ENCODE results near the gene SERINC5. TPM values are rescaled to one million over a fixed set of nuclear protein-coding genes. Genes with fewer than 3 reads are reported as not detected.

The SERINC5 gene
- total and polyA plus RNA-seq, 2 of the 4 experiments (the other 2 are of a cell fraction), result 5.0 to 8.1 TPM

- Histone ChIP-seq H3K9ac (ENCODE audit: low read depth, low read length) (no peak overlapping the region), H3K4me1 (ENCODE audit: control insufficient read depth, insufficient read depth, low read length) (no peaks in the 10 kb centered on the region), H4K20me1 (ENCODE audit: insufficient read depth, low read length) (no peaks in the 10 kb centered on the region), H3K9me1 (ENCODE audit: insufficient read depth, low read length) (no peaks in the 10 kb centered on the region), H3K27me3 (ENCODE audit: control insufficient read depth, insufficient read depth, low read length) (no peaks in the 10 kb centered on the region; the same call in 1 of the 2 replicates), H3K79me1 (ENCODE audit: low read depth in 1 of 2, low read length in 2 of 2) (no peaks in the 10 kb centered on the region), H4K8ac (ENCODE audit: low read depth in 2 of 2, low read length in 2 of 2) (no peak overlapping the region), H2AK5ac (ENCODE audit: low read depth, low read length) (no peak overlapping the region), H2BK15ac (ENCODE audit: low read depth, low read length) (no peak overlapping the region), H3K27ac (ENCODE audit: insufficient read depth, low read length) (no peak overlapping the region), H3K18ac (ENCODE audit: low read depth, low read length) (no peak overlapping the region), H3K4ac (ENCODE audit: low read depth, low read length) (no peak overlapping the region), H2BK120ac (ENCODE audit: low read depth, low read length) (no peak overlapping the region), H4K91ac (ENCODE audit: insufficient read depth, low read depth, low read length) (no peak overlapping the region), H3K4me2 (ENCODE audit: low read depth, low read length) (no peak overlapping the region), H2AFZ (replicated peaks; ENCODE audit: low read length, poor library complexity) (peak overlapping the region; percentile 48), H2BK5ac (ENCODE audit: low read depth, low read length, poor library complexity, severe bottlenecking) (no peak overlapping the region), H3K9me3 (ENCODE audit: control insufficient read depth, insufficient read depth, low read length) (no peaks in the 10 kb centered on the region), H3K14ac (replicated peaks; ENCODE audit: low read depth, low read length) (no peak overlapping the region), H3K4me3 (ENCODE audit: insufficient read depth, low read depth, low read length) (no peak overlapping the region), H4K5ac (ENCODE audit: low read depth, low read length) (no peak overlapping the region), H3K56ac (ENCODE audit: extremely low read depth, insufficient read depth, low read length) (no peak overlapping the region), H3K36me3 (ENCODE audit: control insufficient read depth, insufficient read depth, low read length) (no peaks in the 10 kb centered on the region), H2BK20ac (ENCODE audit: low read depth, low read length) (no peak overlapping the region), H3K23ac (ENCODE audit: low read depth, low read length) (no peak overlapping the region), H2AK9ac (replicated peaks; ENCODE audit: low read depth, low read length, poor library complexity) (no peak overlapping the region)
- dilution Hi-C loops (cut with HindIII; ENCODE audit: low sequenced_read_pairs, unreplicated experiment) (no loop called here), intact Hi-C loops (cut with micrococcal nuclease) (no loop called here), in situ Hi-C loops (cut with MboI; ENCODE audit: low sequenced_read_pairs) (loop anchor here (5.0 to 10.0 kb wide), 2 partner anchors 210 to 577 kb away; no protein-coding TSS in a partner anchor)
- POLR2A ChIA-PET (ENCODE audit: unreplicated experiment), result no interaction called here
- TF ChIP-seq BHLHE40 (IDR thresholded peaks at IDR 0.05; ENCODE audit: low read depth, low read length) (no peak), SMC3 (IDR thresholded peaks at IDR 0.05; ENCODE audit: low read depth, low read length) (no peak), FOS (IDR thresholded peaks at IDR 0.05; ENCODE audit: low read depth, low read length) (no peak), USF2 (IDR thresholded peaks at IDR 0.05; ENCODE audit: low read depth, low read length) (no peak), RFX5 (IDR thresholded peaks at IDR 0.05; ENCODE audit: low read depth, low read length) (no peak), POLR2A (IDR thresholded peaks at IDR 0.05; ENCODE audit: low read depth, low read length) (no peak), RCOR1 (IDR thresholded peaks at IDR 0.05; ENCODE audit: insufficient replicate concordance, low read length) (no peak), CTCF (conservative IDR thresholded peaks at IDR 0.05; ENCODE audit: low read depth, low read length) (no peak), MAZ (IDR thresholded peaks at IDR 0.05; ENCODE audit: borderline replicate concordance, low read depth, low read length) (no peak), MXI1 (IDR thresholded peaks at IDR 0.05; ENCODE audit: borderline replicate concordance, low read depth, low read length) (no peak), CHD1 (IDR thresholded peaks at IDR 0.05; ENCODE audit: low read depth, low read length) (no peak), RAD21 (IDR thresholded peaks at IDR 0.05; ENCODE audit: low read length) (no peak), MAFK (IDR thresholded peaks at IDR 0.05; ENCODE audit: low read depth, low read length) (no peak)
- ATAC-seq (ENCODE audit: low read depth), result no peak
- 90% methylated on average over 2 of the region's 10 CpGs; no CpG with 5 or more reads in 1 of the 2 experiments for WGBS, 2 experiments (ENCODE audit: extremely low coverage in 2 of 2, insufficient read length in 1 of 2)
- no peak for DNase-seq
- CTCF ChIA-PET, result interaction anchor here (1.3 to 1.4 kb wide), 2 partner anchors 14 to 210 kb away, joined by 3 read pairs; no protein-coding TSS in a partner anchor
- no TSS peak for BruUV-seq (replicated peaks)
Measured at GRCh38 chr5:80097451-80097850, 158.4 kb downstream of the SERINC5 start.
